Effector CD8-positive, alpha-beta T cell (primary cell): ENCODE results near the gene RARS1.
"Not testable (repeated sequence)": the region's sequence is repeated elsewhere in the genome, so short reads cannot be mapped to it uniquely, and the experiment has no call there.

Experiments used
- DNase-seq: peaks from one replicate; lab custom pipeline; 2025; lab: John Stamatoyannopoulos, UW

Gene RARS1

DNA sequence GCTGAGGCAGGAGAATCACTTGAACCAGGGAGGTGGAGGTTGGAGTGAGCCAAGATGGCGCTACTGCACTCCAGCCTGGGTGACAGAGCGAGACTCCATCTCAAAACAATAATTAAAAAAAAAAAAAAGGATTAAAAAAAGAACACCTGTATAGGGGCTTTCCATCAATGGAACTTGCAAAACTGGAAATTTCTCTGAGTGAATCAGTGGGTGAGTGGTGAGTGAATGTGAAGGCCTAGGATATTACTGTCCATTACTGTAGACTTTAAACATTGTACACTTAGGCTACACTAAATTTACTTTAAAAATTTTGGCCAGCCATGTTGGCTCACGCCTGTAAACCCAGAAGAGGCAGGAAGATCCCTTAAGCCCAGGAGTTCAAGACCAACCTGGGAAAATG, 5.7 kb upstream of the RARS1 start:
- DNase-seq: no peak

DNA sequence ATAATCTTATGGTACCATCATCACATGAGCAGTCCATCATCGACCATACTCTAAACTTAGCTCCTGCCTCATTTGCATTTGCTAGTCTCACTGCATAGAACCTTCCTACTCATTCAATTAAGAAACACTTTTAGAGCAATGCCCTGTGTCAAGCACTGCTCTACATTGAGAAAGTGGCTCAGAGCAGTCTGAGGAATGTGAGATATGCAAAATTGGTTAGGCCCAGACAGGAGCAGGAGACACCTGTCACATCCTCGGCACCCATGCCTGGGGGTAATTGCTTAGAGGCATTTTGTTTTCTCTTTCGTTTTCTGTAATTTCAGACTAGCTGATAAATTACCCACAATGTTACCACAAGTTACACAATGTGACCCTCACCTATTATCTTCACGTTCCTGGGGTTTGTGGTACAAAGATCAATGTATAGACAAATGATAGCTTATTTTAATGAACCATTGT, 4.9 kb upstream of the RARS1 start:
- no peak for DNase-seq

DNA sequence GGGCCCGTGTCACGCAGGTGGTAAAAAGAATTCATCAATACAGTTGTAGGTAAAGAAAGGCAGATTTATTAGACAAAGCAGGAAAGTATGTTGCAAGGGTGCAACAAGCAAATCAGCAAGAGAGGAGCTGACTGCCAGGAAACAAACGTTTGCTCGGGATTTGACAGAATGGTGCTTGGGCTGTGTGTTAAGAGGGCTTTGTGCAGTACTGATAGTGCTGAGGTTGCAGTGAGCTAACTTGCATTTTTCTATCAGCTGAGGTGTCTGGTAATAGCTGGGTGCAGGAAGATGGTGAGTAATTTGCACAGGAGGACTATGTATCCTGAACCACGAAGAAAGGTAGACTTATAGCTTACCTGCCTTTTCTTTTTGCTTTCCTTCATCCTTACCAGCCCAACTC, 3.9 kb upstream of the RARS1 start:
- no peak for DNase-seq

GRCh38 chr5:168489059-168489458, 2.8 kb downstream of the RARS1 start:
- DNase-seq: no peak

DNA sequence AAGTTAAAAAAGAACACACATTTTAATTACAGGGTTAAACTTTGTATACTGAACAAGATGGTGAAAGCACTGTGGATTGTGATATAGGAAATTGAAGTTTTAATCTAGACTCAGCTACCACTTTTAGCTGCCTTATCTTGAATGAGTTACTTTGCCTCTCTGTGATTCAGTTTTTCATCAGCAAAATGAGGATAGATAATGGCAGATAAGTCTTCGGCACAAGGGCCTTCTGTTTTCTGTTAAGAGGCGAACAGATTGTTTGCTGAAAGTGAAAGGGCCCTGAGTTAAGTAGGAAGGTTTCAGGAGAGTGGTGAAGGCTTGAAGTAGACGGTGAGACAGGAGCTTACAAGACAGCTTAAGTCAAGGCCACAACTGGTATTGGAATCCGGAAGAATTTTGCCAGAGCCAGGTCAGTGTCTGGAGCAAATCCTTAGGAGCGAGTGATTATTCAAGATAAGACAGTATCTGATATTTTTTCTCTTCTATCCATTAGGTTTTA, 7.8 kb downstream of the RARS1 start:
- DNase-seq: no peak

GRCh38 chr5:168502563-168503237, 16.4 kb downstream of the RARS1 start:
- no peak for DNase-seq

GRCh38 chr5:168513861-168514428, 27.7 kb downstream of the RARS1 start:
- no peak for DNase-seq

- DNase-seq: no peak
These were observed 39.6 kb downstream of the RARS1 start for GRCh38 chr5:168525856-168526255.

GRCh38 chr5:168527756-168528295, 41.6 kb downstream of the RARS1 start:
- no peak for DNase-seq

- DNase-seq: no peak
These were observed 42.5 kb downstream of the RARS1 start, which contains the start of gene FBLL1 for GRCh38 chr5:168528521-168529373. FBLL1 (plus strand) TSS chr5:168529305; CDS start chr5:168529505, 200 bp downstream.

DNA sequence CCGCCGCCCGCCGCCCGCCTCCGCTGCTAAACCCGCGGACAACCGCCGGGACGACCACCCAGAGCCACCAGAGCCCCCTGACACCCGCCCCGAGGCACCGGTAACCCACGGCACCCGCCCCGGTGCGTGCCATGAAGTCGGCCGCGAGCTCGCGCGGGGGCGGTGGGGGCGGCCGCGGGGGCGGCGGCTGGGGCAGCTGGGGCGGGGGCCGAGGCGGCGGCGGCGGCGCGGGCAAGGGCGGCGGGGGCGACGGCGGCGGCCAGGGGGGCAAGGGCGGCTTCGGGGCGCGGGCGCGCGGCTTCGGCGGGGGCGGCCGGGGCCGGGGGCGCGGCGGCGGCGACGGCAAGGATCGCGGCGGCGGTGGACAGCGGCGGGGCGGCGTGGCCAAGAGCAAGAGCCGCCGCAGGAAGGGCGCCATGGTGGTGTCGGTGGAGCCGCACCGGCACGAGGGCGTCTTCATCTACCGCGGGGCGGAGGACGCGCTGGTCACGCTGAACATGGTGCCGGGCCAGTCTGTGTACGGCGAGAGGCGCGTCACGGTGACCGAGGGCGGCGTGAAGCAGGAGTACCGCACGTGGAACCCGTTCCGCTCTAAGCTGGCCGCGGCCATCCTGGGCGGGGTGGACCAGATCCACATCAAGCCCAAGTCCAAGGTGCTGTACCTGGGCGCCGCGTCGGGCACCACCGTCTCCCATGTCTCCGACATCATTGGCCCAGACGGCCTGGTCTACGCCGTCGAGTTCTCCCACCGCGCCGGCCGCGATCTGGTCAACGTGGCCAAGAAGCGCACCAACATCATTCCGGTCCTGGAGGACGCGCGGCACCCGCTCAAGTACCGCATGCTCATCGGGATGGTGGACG, 43.3 kb downstream of the RARS1 start:
- DNase-seq: no peak

- no peak for DNase-seq
These were observed 44.4 kb downstream of the RARS1 start for GRCh38 chr5:168530621-168531150.

DNA sequence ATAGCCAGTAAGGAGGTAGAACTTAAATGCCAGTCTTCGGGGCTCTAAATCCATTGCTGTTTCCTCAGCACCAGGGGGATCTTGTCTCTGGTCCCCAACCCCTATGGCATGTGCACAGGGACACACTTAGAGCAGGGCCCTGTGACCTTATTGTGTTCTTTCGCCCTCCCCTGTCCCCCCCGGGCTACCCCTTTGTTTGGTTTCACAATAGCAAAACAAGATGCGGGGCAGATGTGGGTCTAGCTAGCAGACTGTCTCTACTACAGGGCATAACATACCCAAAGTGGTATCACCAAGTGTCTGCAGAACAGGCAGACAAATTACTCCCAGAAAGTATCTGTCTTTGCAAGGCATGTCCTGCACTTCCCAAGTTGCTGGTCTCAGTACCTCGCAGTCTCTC, 44.9 kb downstream of the RARS1 start:
- no peak for DNase-seq

DNA sequence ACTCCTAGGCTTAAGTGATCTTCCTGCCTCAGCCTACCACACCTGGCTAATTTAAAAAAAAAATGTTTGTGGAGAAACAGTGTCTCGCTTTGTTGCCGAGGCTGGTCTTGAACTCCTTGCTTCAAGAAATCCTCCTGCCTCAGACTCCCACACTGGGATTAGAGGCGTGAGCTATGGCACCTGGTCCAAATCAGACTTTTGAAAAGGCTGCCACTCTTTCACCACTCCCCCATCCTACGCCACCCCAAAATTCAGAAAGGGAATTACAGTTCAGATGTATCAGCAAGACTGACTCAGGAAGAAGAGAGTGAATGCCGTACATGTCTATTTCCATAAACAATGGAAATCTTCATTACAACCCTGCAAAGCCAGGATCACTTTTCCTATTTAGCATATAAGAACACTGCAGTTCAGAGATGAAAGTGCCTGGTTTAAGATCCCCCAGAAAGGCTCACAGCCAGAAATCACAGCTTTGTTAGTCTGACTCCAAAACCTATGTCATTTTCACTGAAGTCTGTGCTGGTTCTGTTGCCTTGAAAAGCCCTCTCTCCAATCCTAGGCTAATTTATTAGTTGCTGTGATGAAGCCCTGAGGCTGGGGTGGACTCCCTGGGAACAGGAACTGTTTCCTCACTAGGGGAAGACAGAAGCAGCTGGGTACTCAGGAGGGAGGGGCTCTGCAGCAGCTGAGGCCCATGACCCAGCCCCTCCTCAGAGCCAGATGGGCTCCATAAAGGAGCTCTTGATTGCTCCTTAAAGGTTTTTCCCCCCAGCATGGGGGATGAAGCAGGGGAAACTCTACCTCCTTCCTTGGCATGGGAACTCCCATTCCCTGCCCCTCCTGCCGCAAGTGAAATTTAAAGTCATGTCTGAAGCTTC, 46.0 kb downstream of the RARS1 start:
- no peak for DNase-seq

- not testable (repeated sequence) for DNase-seq
These were observed 48.1 kb downstream of the RARS1 start for GRCh38 chr5:168534351-168534750.

GRCh38 chr5:168537176-168537575, 50.9 kb downstream of the RARS1 start:
- no peak for DNase-seq

GRCh38 chr5:168549554-168549953, 63.3 kb downstream of the RARS1 start:
- no peak for DNase-seq

- no peak for DNase-seq
These were observed 64.4 kb downstream of the RARS1 start for GRCh38 chr5:168550656-168551055.

DNA sequence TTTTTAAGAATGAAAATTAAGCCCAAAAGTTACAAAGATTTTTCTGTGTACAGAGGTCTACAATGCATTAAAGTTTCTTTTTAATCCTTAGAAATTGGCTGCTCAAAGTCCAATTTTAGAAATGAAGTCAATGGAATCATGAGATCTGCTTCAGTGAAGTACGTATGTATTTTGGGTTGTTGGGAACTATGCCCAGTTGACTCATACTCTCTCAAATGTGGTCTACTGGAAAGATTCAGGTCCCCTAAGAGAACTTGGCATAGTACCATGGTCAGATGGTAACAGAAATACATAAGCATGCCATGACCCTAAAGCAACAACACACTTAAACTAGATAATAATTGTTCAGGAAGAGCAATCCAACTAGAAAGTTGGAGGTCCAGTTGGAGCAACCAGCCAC, 65.9 kb downstream of the RARS1 start:
- DNase-seq: no peak
